Measurements from ENCODE around the gene ARID2.

DNA sequence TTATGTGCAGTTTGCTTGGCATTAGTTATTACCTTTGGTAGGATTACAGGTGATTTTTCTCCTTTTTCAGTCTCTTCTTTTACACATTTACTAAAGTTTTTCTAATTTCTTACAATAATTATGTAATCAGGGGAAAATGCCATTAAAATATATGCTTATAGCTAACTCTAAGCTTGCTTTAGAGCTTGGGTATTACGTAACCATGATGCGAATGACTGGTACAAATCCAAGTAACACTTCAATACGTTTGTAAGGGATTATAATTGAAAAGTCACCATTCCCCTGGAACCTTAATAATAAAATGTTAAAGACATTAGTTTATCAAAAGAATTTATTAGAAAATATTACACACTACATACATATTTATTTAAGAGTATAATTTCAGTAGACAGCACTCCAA, 189.3 kb downstream of the ARID2 start:
- TF ChIP-seq, protein P1, sequence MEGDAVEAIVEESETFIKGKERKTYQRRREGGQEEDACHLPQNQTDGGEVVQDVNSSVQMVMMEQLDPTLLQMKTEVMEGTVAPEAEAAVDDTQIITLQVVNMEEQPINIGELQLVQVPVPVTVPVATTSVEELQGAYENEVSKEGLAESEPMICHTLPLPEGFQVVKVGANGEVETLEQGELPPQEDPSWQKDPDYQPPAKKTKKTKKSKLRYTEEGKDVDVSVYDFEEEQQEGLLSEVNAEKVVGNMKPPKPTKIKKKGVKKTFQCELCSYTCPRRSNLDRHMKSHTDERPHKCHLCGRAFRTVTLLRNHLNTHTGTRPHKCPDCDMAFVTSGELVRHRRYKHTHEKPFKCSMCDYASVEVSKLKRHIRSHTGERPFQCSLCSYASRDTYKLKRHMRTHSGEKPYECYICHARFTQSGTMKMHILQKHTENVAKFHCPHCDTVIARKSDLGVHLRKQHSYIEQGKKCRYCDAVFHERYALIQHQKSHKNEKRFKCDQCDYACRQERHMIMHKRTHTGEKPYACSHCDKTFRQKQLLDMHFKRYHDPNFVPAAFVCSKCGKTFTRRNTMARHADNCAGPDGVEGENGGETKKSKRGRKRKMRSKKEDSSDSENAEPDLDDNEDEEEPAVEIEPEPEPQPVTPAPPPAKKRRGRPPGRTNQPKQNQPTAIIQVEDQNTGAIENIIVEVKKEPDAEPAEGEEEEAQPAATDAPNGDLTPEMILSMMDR (IDR thresholded peaks at IDR 0.05), result no peak
- no peak for TF ChIP-seq POLR2A (IDR thresholded peaks at IDR 0.05)

Measured in body of pancreas (tissue), 4 donors.